Measurements from ENCODE around the gene WIPI1.

DNA sequence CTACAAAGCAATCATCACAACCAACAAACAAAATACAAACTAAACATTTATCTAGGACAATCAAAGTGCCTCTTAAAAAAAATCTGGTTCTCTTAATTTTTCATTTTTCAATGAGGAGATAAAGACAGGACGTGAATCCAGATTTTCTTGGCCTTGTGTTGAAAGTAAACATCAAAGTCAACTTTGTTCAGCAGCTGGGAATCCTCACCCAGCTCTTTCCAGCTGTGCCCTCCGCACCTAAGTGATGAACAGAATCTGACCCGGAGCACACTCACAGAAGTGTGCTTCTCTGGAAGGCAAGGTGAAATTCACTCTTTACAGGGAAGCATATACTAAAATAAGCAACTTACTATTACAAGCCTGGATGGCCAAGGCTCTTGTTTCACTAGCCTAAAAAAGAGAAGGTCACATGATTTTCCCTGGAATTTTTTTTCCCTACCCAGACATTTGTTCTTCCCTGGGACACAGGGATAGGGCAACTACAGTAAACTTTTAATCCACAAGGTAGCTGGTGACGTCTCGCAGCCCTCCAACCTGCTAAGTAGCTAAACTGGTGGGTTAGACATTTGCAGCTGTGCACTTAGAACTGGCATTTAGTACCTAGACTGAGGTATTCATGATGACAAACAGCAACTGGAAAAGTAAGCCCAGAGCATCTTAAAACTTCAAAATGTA is 3.2 kb downstream of the WIPI1 start:
- TF ChIP-seq, protein P1, sequence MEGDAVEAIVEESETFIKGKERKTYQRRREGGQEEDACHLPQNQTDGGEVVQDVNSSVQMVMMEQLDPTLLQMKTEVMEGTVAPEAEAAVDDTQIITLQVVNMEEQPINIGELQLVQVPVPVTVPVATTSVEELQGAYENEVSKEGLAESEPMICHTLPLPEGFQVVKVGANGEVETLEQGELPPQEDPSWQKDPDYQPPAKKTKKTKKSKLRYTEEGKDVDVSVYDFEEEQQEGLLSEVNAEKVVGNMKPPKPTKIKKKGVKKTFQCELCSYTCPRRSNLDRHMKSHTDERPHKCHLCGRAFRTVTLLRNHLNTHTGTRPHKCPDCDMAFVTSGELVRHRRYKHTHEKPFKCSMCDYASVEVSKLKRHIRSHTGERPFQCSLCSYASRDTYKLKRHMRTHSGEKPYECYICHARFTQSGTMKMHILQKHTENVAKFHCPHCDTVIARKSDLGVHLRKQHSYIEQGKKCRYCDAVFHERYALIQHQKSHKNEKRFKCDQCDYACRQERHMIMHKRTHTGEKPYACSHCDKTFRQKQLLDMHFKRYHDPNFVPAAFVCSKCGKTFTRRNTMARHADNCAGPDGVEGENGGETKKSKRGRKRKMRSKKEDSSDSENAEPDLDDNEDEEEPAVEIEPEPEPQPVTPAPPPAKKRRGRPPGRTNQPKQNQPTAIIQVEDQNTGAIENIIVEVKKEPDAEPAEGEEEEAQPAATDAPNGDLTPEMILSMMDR (IDR thresholded peaks at IDR 0.05), result no peak
- no peak for TF ChIP-seq POLR2AphosphoS5 (IDR thresholded peaks at IDR 0.05; ENCODE audit: insufficient read depth in 1 of 2, low read depth in 1 of 2)
